H9 (cell line): ENCODE data around the gene CAMLG. TPM values are rescaled to one million over a fixed set of nuclear protein-coding genes. Genes with fewer than 3 reads are reported as not detected.

ENCODE experiments used
- DNase-seq: peaks from one replicate; pipeline ENCODE4 v3.0.0-alpha.2; 2017
- H2AFZ ChIP-seq: one replicate; pipeline ENCODE4 v1.6.1; 2013; ENCODE audit warnings: mild to moderate bottlenecking, low read length, control low read depth, moderate library complexity
- H2AK5ac ChIP-seq: 2 replicates; pipeline ENCODE4 v1.6.1; 2013; ENCODE audit warnings: low read length, control low read depth, mixed read lengths; ENCODE audit not compliant: insufficient read length
- H2BK120ac ChIP-seq: one replicate; pipeline ENCODE4 v1.6.1; 2013; ENCODE audit warnings: low read depth, mild to moderate bottlenecking, low read length, control low read depth, inconsistent platforms; ENCODE audit not compliant: poor library complexity, severe bottlenecking
- H2BK12ac ChIP-seq: 2 replicates; pipeline ENCODE4 v1.6.1; 2013; ENCODE audit warnings: low read length, control low read depth, mixed read lengths, low read depth; ENCODE audit not compliant: insufficient read length
- H2BK15ac ChIP-seq: 2 replicates; pipeline ENCODE4 v1.6.1; 2013; ENCODE audit warnings: low read depth, low read length, control low read depth
- H2BK20ac ChIP-seq: one replicate; pipeline ENCODE4 v1.6.1; 2013; ENCODE audit warnings: low read depth, mild to moderate bottlenecking, low read length, control low read depth, inconsistent platforms; ENCODE audit not compliant: poor library complexity, severe bottlenecking
- H2BK5ac ChIP-seq: 2 replicates; pipeline ENCODE4 v1.6.1; 2013; ENCODE audit warnings: low read length, control low read depth, mixed read lengths; ENCODE audit not compliant: insufficient read length
- H3K14ac ChIP-seq: 2 replicates; pipeline ENCODE4 v1.6.1; 2013; ENCODE audit warnings: low read length, control low read depth; ENCODE audit not compliant: insufficient read depth
- H3K18ac ChIP-seq: 2 replicates; pipeline ENCODE4 v1.6.1; 2013; ENCODE audit warnings: low read depth, mild to moderate bottlenecking, mixed read lengths, low read length, control low read depth; ENCODE audit not compliant: insufficient read length
- H3K23ac ChIP-seq: 2 replicates; pipeline ENCODE4 v1.6.1; 2013; ENCODE audit warnings: low read length, control low read depth, mixed read lengths, low read depth; ENCODE audit not compliant: insufficient read length
- H3K23me2 ChIP-seq: 2 replicates; pipeline ENCODE4 v1.6.1; 2013; ENCODE audit warnings: low read depth, mild to moderate bottlenecking, mixed read lengths, low read length, control low read depth; ENCODE audit not compliant: insufficient read length, poor library complexity, severe bottlenecking
- H3K27ac ChIP-seq: 2 replicates; pipeline ENCODE4 v1.5.1; 2013; ENCODE audit warnings: low read length, control low read depth, mixed read lengths, low read depth; ENCODE audit not compliant: insufficient read length
- H3K27me3 ChIP-seq: 2 replicates; pipeline ENCODE4 v1.6.1; 2013; ENCODE audit warnings: low read length, control low read depth, inconsistent platforms; ENCODE audit not compliant: insufficient read depth
- H3K4ac ChIP-seq: 2 replicates; pipeline ENCODE4 v1.6.1; 2013; ENCODE audit warnings: low read depth, mild to moderate bottlenecking, control low read depth, inconsistent platforms, low read length, moderate library complexity
- H3K4me1 ChIP-seq: 2 replicates; pipeline ENCODE4 v1.6.1; 2013; ENCODE audit warnings: low read length, control low read depth, inconsistent platforms; ENCODE audit not compliant: insufficient read depth
- H3K4me2 ChIP-seq: 2 replicates; pipeline ENCODE4 v1.6.1; 2013; ENCODE audit warnings: low read length, control low read depth, mixed read lengths; ENCODE audit not compliant: insufficient read length, insufficient read depth
- H3K56ac ChIP-seq: 2 replicates; pipeline ENCODE4 v1.6.1; 2013; ENCODE audit warnings: low read depth, mild to moderate bottlenecking, mixed read lengths, low read length, control low read depth; ENCODE audit not compliant: insufficient read length
- H3K79me1 ChIP-seq: 2 replicates; pipeline ENCODE4 v1.6.1; 2013; ENCODE audit warnings: low read depth, mild to moderate bottlenecking, moderate library complexity, low read length, control low read depth, inconsistent platforms; ENCODE audit not compliant: insufficient read depth, poor library complexity, severe bottlenecking
- H3K79me2 ChIP-seq: 2 replicates; pipeline ENCODE4 v1.6.1; 2013; ENCODE audit warnings: low read length, control low read depth, inconsistent platforms; ENCODE audit not compliant: insufficient read depth
- H3K9ac ChIP-seq: 2 replicates; pipeline ENCODE4 v1.6.1; 2013; ENCODE audit warnings: low read length, control low read depth, mixed read lengths; ENCODE audit not compliant: insufficient read length; ENCODE audit errors: extremely low read depth
- H3K9me3 ChIP-seq: one replicate; pipeline ENCODE4 v1.6.1; 2013; ENCODE audit warnings: low read depth, low read length, inconsistent platforms; ENCODE audit not compliant: control insufficient read depth
- H3T11ph ChIP-seq: one replicate; pipeline ENCODE4 v1.6.1; 2013; ENCODE audit warnings: mild to moderate bottlenecking, low read length, control low read depth, inconsistent platforms
- H4K20me1 ChIP-seq: one replicate; pipeline ENCODE4 v1.6.1; 2013; ENCODE audit not compliant: control insufficient read depth, insufficient read length, insufficient read depth
- H4K5ac ChIP-seq: 2 replicates; pipeline ENCODE4 v1.6.1; 2013; ENCODE audit warnings: low read depth, mild to moderate bottlenecking, mixed read lengths, low read length, control low read depth; ENCODE audit not compliant: insufficient read length
- H4K8ac ChIP-seq: replicated peaks from 2 replicates; pipeline ENCODE4 v1.6.1; 2013; ENCODE audit warnings: low read length, control low read depth, mixed read lengths, low read depth; ENCODE audit not compliant: insufficient read length
- H4K91ac ChIP-seq: 2 replicates; pipeline ENCODE4 v1.6.1; 2013; ENCODE audit warnings: low read depth, mild to moderate bottlenecking, moderate library complexity, mixed read lengths, low read length, control low read depth; ENCODE audit not compliant: insufficient read length
- H3K27ac Mint-ChIP-seq, 3 experiments: 2 replicates in 2 of 3; 3 replicates in 1 of 3; pipeline ENCODE4 v1.8.0; 2020 to 2021; ENCODE audit warnings: mixed read lengths in 3 of 3, mild to moderate bottlenecking in 1 of 3, moderate library complexity in 1 of 3
- H3K27me3 Mint-ChIP-seq: 2 replicates; pipeline ENCODE4 v1.8.0; 2021; ENCODE audit warnings: low read depth, mild to moderate bottlenecking, moderate library complexity, mixed read lengths
- H3K36me3 Mint-ChIP-seq, 3 experiments: 2 replicates in 2 of 3; 3 replicates in 1 of 3; pipeline ENCODE4 v1.8.0; 2020 to 2021; ENCODE audit warnings: low read depth in 3 of 3, mixed read lengths in 3 of 3; ENCODE audit not compliant: insufficient read depth in 1 of 3
- H3K4me1 Mint-ChIP-seq, 2 experiments: 2 replicates each; pipeline ENCODE4 v1.8.0; 2020; ENCODE audit warnings: mixed read lengths in 2 of 2
- H3K4me3 Mint-ChIP-seq, 2 experiments: 2 replicates in 1 of 2; 3 replicates in 1 of 2; pipeline ENCODE4 v1.8.0; 2020 to 2021; ENCODE audit warnings: mild to moderate bottlenecking in 2 of 2, mixed read lengths in 2 of 2, moderate library complexity in 1 of 2
- H3K9me3 Mint-ChIP-seq, 2 experiments: 2 replicates in 1 of 2; 3 replicates in 1 of 2; pipeline ENCODE4 v1.8.0; 2020; ENCODE audit warnings: mild to moderate bottlenecking in 2 of 2, mixed read lengths in 2 of 2, moderate library complexity in 1 of 2
- WGBS: extraction: QIAGEN DNeasy Blood & Tissue Kit; methylation state at CpG from one replicate; pipeline ENCODE4 v1.1.7; 2013; ENCODE audit warnings: missing lambda C conversion rate, low lambda C conversion rate, mixed read lengths; ENCODE audit not compliant: insufficient read length; ENCODE audit errors: extremely low coverage; 5-methylcytosine and 5-hydroxymethylcytosine counted together
- total RNA-seq: library from RNA; stranded (reverse); gene quantifications from 2 replicates; pipeline ENCODE4 v1.2.1, GENCODE V29; 2021
- TF ChIP-seq, protein P1 (sequence below): fragments of 200-600 bp; sonication (generic); conservative IDR thresholded peaks from 3 replicates; pipeline ENCODE4 v1.8.0; 2021; ENCODE audit warnings: antibody characterized with exemption, mild to moderate bottlenecking

Gene CAMLG
- total RNA-seq, 1 experiment from 2014 or later = 33.1 TPM

DNA sequence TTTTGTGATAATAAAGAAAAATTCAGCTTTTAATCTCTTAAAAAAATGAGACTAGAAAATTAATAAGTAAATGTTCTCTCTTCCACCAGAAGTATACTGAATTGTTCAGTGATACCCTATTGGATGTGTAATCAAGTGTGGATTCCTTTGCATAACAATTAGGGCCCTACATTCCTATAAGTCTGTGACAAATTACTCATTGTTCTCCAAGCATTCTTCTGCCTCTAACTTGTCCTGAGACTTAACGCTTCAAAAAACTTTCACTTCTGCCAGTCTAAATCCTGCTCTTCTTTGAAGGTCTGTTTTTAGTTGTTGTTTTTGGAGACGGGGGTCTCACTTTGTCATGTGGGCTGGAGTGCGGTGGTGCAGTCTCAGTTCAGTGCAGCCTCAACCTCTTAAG lies 11.1 kb downstream of the CAMLG start:
- Histone ChIP-seq H3K23me2 (no peaks in the 10 kb centered on the region), H2AK5ac (no peak overlapping the region), H2BK20ac (no peak overlapping the region), H3K4me2 (no peak overlapping the region), H3K9ac (no peak overlapping the region), H4K20me1 (no peaks in the 10 kb centered on the region), H3K18ac (no peak overlapping the region), H2BK15ac (no peak overlapping the region), H3K79me2 (no peaks in the 10 kb centered on the region), H4K5ac (no peak overlapping the region), H2BK5ac (no peak overlapping the region), H3K9me3 (no peaks in the 10 kb centered on the region), H3K79me1 (no peaks in the 10 kb centered on the region), H3K4me1 (no peaks in the 10 kb centered on the region), H3K4ac (no peak overlapping the region), H3K27ac (no peak overlapping the region), H2BK120ac (no peak overlapping the region), H2BK12ac (no peak overlapping the region), H4K91ac (no peak overlapping the region), H3K23ac (no peak overlapping the region), H3K14ac (no peak overlapping the region), H3T11ph (no peak overlapping the region), H3K56ac (no peak overlapping the region), H4K8ac (no peak overlapping the region), H3K27me3 (no peaks in the 10 kb centered on the region), H2AFZ (no peak overlapping the region)
- WGBS = no CpG with 5 or more reads among the region's 3 CpGs
- Mint-ChIP-seq H3K36me3 (peaks cover 0 to 17% (median 14%) of the 10 kb centered on the region in 3 experiments; a peak in 6 of 7 replicates), H3K27ac (peak overlapping the region; percentile 19 to 82 (median 79); a peak in 3 of 7 replicates), H3K4me1 (peaks cover 8 to 11% of the 10 kb centered on the region in 2 experiments), H3K27me3 (no peaks in the 10 kb centered on the region), H3K4me3 (peak overlapping the region in 1 of 2 experiments; percentile 35; a peak in 1 of 5 replicates), H3K9me3 (no peaks in the 10 kb centered on the region)
- TF ChIP-seq, protein P1, sequence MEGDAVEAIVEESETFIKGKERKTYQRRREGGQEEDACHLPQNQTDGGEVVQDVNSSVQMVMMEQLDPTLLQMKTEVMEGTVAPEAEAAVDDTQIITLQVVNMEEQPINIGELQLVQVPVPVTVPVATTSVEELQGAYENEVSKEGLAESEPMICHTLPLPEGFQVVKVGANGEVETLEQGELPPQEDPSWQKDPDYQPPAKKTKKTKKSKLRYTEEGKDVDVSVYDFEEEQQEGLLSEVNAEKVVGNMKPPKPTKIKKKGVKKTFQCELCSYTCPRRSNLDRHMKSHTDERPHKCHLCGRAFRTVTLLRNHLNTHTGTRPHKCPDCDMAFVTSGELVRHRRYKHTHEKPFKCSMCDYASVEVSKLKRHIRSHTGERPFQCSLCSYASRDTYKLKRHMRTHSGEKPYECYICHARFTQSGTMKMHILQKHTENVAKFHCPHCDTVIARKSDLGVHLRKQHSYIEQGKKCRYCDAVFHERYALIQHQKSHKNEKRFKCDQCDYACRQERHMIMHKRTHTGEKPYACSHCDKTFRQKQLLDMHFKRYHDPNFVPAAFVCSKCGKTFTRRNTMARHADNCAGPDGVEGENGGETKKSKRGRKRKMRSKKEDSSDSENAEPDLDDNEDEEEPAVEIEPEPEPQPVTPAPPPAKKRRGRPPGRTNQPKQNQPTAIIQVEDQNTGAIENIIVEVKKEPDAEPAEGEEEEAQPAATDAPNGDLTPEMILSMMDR = no peak
- DNase-seq = no peak
